GM15510 (cell line): ENCODE measurements around the gene SRRM3.

Experiments
- POLR2A ChIP-seq: IDR thresholded peaks from 3 replicates; pipeline ENCODE4 v1.6.1; 2011; ENCODE audit warnings: borderline replicate concordance; ENCODE audit not compliant: insufficient read length; ENCODE audit errors: extremely low read depth

SRRM3 gene

GRCh38 chr7:76317782-76318487, 116.2 kb downstream of the SRRM3 start:
- TF ChIP-seq POLR2A = peak; percentile 76

- no peak for TF ChIP-seq POLR2A
These were observed 117.0 kb downstream of the SRRM3 start for GRCh38 chr7:76318488-76319353.

- no peak for TF ChIP-seq POLR2A
These were observed 123.4 kb downstream of the SRRM3 start for GRCh38 chr7:76325092-76325491.

GRCh38 chr7:76325811-76326210, 124.1 kb downstream of the SRRM3 start:
- TF ChIP-seq POLR2A = no peak

- no peak for TF ChIP-seq POLR2A
These were observed 125.0 kb downstream of the SRRM3 start for GRCh38 chr7:76326646-76327233.

DNA sequence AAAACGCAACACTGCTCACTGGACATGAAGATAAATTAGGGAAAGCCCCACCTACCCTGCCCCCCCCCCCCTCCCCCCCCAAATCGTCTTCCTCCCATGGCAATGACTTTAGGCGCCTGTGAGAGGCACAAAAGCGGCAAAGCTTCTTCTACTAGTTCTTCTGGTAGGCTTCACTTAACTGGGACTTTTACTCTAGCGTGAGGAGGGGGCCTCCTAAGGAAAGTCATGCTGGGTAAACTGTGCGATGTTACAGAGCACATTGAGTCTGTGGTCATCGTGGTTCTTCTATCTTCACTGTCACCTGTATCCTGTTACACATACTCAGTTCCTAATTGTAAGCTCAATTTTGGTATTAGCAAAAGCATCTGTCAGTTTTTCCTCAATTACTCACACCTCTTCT, 125.9 kb downstream of the SRRM3 start:
- no peak for TF ChIP-seq POLR2A

- TF ChIP-seq POLR2A = no peak
These were observed 126.7 kb downstream of the SRRM3 start for GRCh38 chr7:76328389-76328788.

DNA sequence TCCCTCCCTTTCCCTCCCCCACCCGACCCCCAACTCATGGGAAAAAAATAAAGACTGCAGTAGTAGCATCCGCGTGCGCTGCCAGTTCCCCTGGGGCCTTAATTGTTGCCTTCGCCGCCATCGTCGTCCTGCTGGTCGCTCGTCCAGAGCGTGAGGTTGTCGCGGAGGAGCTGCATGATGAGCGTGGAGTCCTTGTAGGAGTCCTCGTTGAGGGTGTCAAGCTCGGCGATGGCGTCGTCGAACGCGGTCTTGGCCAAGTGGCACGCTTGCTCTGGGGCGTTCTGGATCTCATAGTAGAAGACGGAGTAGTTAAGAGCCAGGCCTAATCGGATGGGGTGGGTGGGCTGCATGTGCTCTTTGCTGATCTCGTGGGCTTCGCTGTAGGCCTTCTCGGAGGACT, 127.8 kb downstream of the SRRM3 start:
- TF ChIP-seq POLR2A = no peak

DNA sequence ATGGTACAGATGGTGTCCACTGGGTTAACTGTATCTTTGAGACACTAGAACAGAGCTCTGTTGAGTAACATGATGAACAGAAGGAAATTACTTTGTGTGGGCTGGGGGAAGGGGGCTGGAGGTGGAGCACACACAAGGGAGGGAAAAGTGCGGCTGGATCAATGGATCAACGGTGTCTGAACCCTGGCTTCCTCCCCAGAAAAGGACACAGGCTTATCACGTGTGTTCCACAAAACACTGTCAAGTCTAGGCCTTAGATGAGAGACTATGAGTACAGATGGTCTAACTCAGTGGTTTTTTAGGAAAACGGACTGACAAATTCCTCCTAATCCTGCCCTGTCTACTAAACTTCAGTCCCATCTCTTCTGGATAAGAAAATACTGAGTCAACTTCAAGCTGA, 128.6 kb downstream of the SRRM3 start:
- no peak for TF ChIP-seq POLR2A

DNA sequence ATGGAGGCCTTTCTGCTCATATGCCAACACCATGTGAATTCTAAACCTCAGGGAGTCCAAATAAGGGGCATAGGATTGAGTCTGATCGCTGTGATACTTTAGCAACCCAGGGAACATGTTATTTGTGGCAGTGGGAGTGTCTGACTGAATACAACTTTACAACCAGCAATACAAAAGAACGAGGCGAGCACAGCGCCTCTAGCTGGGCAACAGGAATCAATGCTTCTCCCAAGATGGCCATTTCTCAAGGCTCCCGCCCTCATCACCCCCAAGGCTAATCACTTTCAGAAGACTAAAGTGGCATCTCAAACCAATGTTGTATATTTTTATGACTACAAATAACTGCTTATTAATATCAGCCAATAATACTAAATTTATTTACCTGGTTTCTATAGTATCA, 129.0 kb downstream of the SRRM3 start:
- no peak for TF ChIP-seq POLR2A

GRCh38 chr7:76332078-76332477, 130.4 kb downstream of the SRRM3 start:
- no peak for TF ChIP-seq POLR2A

DNA sequence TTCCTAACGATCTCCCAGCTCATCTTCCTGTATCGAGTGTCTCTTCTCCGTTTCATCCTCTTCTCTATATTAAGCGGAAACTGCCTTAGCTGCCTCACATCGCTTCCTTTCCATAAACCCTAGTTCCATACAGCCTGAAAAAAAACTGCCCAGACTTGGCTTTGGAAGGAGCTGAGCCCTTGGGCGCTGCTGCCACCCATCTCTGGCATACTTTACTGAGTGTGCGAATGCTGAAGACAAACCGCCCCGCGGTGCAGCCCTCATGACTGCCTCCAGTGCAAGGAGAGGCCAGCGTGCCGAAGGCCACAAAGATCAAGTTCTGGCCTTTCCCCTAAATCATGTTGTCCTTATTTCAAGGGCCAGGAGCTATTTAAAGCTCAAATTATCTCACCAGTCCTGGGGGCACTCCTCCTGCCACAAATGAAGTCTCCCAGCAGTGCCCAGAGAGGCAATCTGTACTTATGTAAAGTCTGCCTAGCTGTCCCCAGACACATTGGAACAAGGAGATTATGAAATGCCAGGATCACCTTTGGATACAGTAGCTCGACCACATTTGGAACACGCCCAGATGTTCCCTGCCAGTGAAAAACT, 131.9 kb downstream of the SRRM3 start:
- no peak for TF ChIP-seq POLR2A

- TF ChIP-seq POLR2A = no peak
These were observed 132.7 kb downstream of the SRRM3 start for GRCh38 chr7:76334320-76334967.

DNA sequence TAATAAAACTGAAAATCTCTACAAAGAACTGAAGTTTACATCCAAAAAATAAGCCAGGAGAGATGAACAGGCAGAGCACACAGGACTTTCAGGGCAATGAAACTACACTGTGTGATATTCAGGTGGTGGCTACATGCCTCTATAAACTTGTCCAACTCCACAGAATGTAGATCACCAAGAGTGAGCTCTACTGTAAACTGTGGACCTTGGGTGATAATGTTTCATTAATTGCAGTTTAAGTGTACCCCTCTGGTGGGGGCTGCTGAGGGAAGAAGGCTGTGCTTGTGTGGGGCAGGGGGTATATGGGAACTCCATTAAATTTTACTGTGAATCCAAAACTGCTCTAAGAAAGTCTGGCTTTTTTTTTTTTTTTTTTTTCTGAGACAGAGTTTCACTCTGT, 134.4 kb downstream of the SRRM3 start:
- TF ChIP-seq POLR2A = no peak
